ENCODE measurements around the gene SIGLEC12.

DNA sequence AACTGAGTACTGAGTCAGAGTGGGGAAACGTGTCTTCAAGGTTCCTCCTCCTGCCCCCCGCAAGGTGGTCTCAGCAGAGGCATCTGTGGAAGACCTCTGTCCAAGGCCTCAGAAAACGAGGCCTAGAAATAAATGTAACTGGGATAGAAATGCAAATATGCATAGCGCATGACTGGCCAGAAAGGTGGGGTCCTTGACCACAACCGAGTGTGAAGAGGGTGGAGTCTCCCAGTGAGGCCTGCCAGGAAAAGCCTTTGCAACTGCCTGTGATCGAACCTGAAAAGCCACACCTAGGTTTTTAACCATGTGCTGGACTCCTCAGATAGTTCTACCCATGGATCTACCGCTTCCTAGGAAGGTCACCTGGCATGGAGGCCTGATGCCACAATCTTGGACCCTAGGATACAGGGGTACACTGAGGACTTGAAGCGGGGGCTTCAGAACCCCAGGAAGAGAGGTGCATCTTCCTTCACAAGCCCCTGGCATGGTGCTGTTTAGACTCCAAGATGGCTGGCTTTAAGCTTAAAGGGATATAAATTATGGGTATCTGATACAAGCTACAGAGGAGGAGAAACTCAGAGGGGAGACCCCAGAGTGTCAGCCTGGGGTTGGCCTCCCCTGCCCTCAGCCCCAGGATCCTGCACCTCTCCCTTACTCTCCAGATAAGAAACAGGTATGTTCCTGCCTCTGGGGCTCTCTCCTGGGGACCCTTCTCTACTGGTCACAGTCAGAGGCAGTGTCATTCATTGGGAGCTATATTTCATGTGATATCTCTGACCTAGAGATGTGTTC, 48.1 kb upstream of the SIGLEC12 start:
- TF ChIP-seq ZNF565 (CRISPR knock-in tag; conservative IDR thresholded peaks at IDR 0.05; ENCODE audit: low read depth) (no peak), POU6F1 (CRISPR knock-in tag; IDR thresholded peaks at IDR 0.05; ENCODE audit: borderline replicate concordance, low read depth) (no peak), ZFP3 (CRISPR knock-in tag; IDR thresholded peaks at IDR 0.05) (no peak), TCF4 (CRISPR knock-in tag; IDR thresholded peaks at IDR 0.05; ENCODE audit: borderline replicate concordance) (no peak), GLIS3 (CRISPR knock-in tag; IDR thresholded peaks at IDR 0.05) (no peak), PPARA (CRISPR knock-in tag; IDR thresholded peaks at IDR 0.05; ENCODE audit: borderline replicate concordance) (no peak), CSRNP3 (CRISPR knock-in tag; IDR thresholded peaks at IDR 0.05) (no peak), ZC3H10 (CRISPR knock-in tag; IDR thresholded peaks at IDR 0.05) (no peak), TSHZ2 (CRISPR knock-in tag; IDR thresholded peaks at IDR 0.05) (no peak), ESRRG (CRISPR knock-in tag; IDR thresholded peaks at IDR 0.05) (no peak)
- TF ChIP-seq, protein P1, sequence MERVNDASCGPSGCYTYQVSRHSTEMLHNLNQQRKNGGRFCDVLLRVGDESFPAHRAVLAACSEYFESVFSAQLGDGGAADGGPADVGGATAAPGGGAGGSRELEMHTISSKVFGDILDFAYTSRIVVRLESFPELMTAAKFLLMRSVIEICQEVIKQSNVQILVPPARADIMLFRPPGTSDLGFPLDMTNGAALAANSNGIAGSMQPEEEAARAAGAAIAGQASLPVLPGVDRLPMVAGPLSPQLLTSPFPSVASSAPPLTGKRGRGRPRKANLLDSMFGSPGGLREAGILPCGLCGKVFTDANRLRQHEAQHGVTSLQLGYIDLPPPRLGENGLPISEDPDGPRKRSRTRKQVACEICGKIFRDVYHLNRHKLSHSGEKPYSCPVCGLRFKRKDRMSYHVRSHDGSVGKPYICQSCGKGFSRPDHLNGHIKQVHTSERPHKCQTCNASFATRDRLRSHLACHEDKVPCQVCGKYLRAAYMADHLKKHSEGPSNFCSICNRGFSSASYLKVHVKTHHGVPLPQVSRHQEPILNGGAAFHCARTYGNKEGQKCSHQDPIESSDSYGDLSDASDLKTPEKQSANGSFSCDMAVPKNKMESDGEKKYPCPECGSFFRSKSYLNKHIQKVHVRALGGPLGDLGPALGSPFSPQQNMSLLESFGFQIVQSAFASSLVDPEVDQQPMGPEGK (CRISPR knock-in tag; IDR thresholded peaks at IDR 0.05; ENCODE audit: borderline replicate concordance), result no peak
